Hindlimb muscle (tissue), 1 donor: Measurements from ENCODE around the gene PACSIN3. TPM values are rescaled to one million over a fixed set of nuclear protein-coding genes. Genes with fewer than 3 reads are reported as not detected.

Source experiments
- DNase-seq: peaks from one replicate; pipeline ENCODE4 v3.0.0-alpha.2; 2013
- polyA plus RNA-seq: library from polyadenylated mRNA; unstranded; fragments of 120-200 nt; gene quantifications from one replicate; pipeline ENCODE4 v1.2.1, GENCODE V29; 2013; ENCODE audit not compliant: insufficient read length

The PACSIN3 gene
- polyA plus RNA-seq, 1 donor, result 284 TPM

DNA sequence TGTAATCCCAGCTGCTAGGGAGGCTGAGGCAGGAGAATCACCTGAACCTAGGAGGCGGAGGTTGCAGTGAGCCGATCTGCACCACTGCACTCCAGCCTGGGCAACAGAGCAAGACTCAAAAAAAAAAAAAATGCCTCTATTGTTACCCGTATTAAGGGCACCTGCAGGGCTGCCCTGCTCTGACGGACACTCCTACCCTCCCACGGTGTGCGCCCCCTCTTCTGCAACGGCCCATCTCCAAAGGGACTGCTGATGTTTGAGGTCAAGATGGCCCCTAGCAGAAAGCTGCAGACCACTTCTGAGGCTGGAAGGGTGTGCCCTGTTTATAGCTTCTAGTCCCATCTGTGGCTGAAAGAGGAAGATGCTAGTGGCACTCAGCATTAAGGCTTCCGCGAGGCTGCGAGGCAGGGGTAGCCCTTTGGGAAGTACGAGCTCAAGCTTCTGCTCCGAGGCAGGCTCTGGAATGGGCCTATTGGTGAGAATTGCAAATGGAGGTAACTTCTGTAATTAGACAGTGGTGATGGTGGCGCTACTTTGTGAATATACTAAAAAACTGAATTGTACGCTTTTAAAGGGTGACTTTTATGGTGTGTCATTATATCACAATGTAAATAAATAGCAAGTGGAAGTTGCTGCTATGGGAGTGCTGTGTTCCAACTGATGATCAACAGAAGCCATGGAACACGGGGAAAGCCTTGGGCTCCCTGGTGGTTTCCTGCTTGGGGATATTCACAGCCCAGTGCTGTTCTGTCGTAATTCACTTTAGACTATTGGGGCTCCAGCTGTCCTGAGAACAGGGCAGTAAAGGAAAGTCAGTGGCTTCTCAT, 33.9 kb downstream of the PACSIN3 start:
- DNase-seq, result no peak

DNA sequence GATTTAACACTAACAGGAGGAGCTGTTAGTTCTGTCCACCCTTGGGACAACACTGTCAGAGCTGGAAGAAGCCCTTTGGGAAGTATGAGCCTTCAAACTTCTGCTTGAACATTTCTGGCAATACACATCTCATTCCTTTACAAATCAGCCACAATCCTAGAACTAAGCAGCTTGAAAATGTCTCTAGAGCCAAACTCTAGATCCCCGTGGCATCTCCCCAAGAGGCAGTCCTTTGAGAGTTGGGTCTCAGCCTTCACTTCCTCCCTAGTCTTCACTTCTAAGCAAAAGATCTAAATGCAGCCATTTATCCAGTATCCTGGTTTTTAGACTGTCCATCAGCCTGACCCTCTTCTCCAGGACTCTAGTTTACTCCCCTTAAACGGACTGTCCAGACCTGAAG, 36.5 kb downstream of the PACSIN3 start:
- DNase-seq, result no peak

DNA sequence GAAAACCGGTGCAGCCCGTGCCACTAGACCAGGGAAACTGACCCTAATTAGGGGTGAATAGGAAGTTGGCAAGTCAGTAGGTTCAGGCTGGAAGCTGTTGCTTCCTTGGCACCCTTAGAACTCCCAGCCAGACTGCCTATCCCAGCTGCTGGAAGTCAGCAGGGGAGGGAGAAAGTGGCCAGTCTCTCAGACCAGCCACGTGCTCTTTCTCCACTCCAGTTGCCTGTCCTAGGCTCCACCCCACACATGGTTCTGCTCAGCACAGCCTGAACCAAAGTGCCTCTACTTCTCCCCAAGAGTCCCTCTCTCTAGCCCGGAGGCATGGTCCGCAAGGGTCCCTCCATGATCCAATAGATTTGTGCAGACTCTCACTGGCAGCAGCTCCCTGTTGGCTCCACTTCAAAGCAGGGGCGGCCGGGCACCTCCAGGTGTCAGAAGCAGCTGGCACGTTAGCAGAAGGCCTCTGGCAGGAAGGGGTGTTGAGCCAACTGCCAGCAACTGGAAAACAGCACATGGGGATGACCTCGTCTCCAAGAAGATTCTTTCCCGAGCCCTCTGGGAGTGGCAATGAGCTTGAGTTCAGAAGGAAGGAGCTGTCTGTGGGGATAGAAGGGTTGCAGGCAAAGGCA, 37.2 kb downstream of the PACSIN3 start:
- DNase-seq, result no peak

DNA sequence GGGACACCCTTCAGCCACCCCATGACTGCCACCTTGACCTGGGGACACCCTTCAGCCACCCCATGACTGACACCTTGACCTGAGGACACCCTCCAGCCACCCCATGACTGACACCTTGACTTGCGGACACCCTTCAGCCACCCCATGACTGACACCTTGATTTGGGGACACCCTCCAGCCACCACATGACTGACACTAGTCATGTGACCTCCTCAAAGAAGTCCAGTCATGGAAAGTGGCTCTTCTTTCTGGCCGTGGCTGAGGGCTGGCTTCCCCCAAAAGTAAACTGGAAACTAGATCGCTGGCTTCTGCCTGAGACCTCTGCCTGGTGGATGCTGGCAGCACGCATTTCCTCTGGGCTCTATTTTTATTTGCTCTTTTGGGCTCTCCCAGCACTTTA, 38.0 kb downstream of the PACSIN3 start:
- no peak for DNase-seq

DNA sequence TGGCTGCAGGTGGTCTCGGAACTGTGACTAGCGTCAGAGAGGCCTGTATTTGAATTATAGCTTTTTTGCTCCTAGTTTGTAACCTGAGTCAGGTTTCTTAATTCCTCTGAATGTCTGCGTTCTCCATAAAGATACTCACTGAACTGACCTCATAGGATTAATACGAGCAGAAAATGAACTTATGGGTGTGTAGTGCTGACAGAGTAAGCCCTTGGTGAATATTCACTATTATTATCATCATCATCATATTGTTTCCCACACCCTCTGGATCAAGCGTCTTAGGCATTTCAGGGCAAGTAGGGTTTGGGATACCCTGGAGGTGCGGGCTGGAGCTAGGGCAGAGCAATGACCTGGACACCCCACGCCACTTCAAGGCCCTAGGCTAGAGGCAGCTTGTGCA, 38.6 kb downstream of the PACSIN3 start:
- no peak for DNase-seq

DNA sequence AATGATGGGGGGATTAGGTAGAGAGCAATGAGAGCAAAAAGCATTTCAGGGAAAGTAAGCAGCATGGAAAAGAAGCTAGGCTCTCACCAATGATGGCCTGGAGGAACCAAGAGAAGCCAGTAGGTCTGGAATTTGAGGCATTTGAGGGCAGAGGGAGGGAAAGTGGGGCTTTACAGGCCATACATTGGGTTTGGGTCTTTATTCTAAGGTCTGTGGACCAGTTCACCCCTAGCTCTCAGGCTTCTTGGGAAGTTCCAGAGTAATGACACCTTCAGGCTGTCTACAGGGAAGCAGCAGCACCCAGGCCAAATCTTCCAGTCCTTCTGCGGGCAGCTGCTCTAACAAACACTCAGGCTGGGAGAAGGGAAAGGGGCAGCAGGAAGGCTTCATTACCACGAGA, 39.0 kb downstream of the PACSIN3 start:
- DNase-seq, result no peak

DNA sequence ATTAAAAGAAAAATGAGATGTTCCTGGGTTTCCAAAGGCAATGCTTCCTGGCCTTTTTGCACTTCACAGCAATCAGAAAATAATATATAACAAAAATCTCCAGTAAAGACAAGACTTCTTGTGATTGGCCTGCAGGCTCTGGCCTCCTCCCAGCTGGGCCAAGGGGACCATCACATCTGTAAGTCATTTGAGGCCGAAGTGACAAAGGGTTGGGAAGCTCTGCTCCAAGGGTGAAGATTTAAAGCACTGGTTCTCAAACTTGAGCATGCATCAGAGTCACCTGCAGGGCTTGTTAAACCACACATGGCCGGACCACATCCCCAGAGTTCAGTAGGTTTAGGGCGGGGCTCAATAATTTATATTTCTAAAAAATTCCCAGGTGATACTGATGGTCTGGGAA, 41.7 kb downstream of the PACSIN3 start:
- peak; percentile 46 for DNase-seq

DNA sequence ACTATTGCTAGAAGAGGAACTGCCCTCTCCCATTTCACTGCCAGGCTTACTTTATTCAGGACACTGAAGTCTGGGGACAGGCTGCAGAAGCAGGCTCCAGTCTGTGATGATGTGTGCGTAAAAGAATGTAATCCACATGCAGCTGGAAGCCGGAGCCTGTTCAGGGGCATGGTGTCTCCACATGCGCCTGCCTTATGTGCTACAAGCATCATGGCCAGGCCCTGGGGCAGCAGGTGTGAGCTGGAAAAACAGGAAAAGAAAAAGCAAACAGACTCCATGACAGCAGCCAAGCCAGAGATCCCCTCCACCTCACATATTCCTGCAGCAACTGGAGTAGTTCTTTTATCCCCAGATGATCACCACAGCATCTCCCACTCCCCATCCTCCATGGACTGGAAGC, 42.9 kb downstream of the PACSIN3 start:
- DNase-seq, result peak; percentile 68

DNA sequence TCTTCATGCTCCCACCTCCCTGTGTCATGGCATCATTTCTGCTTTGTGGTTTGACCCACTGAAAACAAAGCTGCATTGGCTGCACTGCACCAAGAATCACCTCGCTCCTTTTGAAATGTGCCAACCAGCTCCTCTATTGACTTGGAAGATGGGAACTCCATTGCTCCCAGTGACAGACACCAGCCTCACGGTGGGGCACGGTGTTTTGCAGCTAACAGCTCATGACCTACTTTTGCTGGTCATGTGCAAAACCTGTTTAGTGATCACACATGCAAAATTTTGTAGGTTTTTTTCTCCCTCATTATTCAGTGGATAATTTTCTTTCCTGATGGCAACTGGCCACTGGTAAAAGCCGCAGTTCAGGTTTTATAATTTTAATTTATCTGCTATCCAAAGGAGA, 46.4 kb downstream of the PACSIN3 start:
- DNase-seq, result no peak

DNA sequence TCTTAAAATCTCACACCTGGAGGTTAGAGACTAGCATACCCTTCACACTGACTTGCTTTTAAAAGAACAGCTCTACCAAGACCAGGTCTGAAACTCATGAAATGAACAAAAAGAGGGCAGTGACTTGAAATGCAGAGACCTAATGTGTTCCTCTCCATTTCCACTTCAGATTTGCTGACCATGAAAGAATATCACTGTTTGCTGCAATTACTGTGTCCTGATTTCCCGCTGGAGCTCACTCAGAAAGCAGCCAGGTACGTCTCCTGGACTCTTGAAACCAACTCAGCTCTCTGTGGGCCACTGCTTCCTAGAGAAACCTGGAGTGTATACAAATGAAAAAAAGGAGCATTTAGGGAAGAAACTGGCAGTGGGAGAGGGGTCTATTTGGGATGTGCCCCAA, 48.8 kb downstream of the PACSIN3 start:
- DNase-seq, result no peak

DNA sequence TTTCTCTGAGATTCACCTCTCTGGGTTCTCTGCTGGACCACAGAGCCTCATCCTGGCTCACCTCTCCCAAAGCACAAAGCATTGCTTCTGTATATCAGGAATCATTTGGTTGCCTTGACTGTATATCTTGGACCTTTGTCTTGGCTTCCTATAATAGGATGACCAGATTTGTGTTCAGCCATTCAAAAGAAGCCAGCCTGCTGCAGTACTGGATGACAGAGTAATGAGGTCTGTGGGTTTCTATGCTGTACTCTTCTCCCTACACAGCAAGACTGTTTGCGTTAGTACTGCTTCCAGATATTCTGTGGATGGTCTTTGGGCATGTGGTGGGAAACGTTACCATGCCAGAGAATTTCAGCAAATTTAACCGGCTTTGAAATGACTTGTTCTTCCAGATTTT, 49.3 kb downstream of the PACSIN3 start:
- DNase-seq, result no peak

DNA sequence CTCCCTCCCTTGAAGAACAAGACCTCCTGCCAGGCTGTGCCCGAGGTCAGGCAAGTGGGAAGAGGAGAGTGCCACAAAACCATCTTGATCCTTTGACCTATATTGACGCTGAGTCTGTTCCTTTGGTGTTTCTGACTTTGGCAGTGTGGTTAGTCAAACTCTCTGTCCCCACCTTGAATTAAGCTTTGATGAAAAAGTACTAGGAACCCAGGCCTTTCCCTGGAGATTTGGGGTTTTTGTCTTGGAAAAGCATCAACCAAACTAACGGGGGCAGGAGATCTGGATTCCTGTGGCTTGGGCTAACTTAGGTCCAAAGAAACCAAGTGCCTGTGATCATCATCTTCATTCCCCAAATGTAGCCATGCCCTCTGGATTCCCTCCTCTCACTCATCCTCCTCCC, 49.9 kb downstream of the PACSIN3 start:
- no peak for DNase-seq

DNA sequence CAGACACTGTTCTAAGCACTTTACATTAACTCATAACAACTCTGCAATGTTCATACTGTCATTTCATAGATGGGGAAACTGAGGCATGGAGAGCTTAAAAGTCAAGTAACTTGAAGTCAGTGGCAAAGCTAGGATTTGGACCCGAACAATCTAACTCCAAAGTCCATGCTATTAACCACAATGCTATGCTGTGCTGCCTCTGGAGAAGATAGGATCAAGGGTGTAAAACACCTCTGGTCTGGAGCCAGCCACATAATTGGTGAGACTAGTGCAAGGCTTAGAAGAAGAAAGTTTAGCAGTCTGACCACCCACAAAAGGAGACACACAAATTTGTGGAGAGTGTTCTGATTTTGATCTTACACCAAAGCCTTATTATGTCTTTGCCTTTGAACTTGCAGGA, 53.3 kb downstream of the PACSIN3 start:
- DNase-seq, result no peak

DNA sequence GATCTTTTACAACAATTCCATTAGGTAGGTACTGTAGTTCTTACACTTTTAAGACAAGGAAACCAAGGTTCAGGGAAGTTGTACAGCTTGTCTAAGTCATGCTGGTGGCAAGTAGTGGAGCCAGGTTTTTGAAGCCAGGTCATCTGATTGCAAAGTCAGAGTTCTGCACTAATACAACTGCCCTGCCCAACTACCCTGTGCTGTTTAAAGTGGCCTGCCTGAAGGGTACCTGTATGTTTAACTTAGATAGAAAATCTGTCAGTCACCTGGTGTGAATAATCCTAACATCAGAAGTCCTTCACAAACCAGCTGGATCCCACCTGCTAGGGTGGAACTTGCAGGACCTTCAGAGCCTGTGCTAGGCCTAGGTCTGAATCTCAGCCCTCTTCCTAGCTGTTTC, 53.7 kb downstream of the PACSIN3 start:
- DNase-seq, result no peak

DNA sequence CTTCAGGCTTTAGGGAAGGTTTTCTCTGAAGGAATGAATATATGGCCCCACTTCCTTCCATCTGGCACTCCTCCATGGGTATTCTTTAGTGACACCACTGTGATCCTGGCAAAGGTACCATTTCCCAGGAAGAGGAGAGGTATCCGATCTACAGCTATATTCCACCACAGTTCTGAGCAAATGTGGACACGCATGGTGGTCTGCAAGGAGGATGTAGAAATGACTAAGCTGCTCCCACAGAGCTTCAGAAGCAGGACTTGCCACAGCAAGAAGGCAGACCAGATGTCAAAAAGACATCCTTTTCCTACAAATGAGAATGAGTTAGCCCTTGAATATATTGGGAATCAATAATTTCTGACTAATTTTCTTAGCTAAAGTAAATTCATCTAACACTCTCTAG, 55.1 kb downstream of the PACSIN3 start:
- no peak for DNase-seq

DNA sequence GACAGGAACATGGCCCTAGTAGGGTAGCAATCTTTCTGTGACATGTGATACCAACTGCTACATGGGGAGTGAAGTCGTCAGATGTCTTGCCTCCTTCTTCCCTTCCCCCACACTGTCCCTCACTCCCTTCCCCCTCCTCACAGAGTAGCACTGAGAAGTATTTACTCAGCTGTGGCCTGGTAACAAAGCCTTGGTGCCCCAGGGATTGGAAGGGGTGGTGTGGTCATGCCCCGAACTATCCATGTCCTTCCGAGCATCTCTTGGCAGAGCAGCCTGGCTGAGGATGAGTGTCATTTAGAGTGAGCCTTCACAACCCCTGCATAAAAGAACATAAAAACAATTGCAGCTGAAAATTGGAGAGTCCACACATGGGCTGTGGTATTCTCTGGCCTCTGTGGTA, 55.7 kb downstream of the PACSIN3 start:
- DNase-seq, result no peak

Other genes with a start within 250 kb of the PACSIN3 start
- 21.2 TPM for gene CSTPP1, start 249.7 kb downstream of the PACSIN3 start, polyA plus RNA-seq
- 87.8 TPM for gene ARFGAP2, start 9.6 kb downstream of the PACSIN3 start, polyA plus RNA-seq
- 14.5 TPM for gene DDB2, start 28.5 kb upstream of the PACSIN3 start, polyA plus RNA-seq
- gene ACP2, start 62.4 kb upstream of the PACSIN3 start, polyA plus RNA-seq, result 30.8 TPM
- 20.9 TPM for gene NR1H3, start 71.6 kb upstream of the PACSIN3 start, polyA plus RNA-seq
- 33.7 TPM for gene MADD, start 83.7 kb upstream of the PACSIN3 start, polyA plus RNA-seq
- gene MYBPC3, start 166.3 kb upstream of the PACSIN3 start, polyA plus RNA-seq, result 0.49 TPM
- 11.3 TPM for gene SPI1, start 192.1 kb upstream of the PACSIN3 start, polyA plus RNA-seq
- 38.8 TPM for gene SLC39A13, start 222.2 kb upstream of the PACSIN3 start, polyA plus RNA-seq
- 126 TPM for gene PSMC3, start 240.0 kb upstream of the PACSIN3 start, polyA plus RNA-seq